Neural progenitor cell (in vitro differentiated cells): ENCODE data around the gene FOXRED1.

ENCODE experiments used
- EZH2 ChIP-seq: fragments of 200-600 bp; sonication (generic); IDR thresholded peaks from 2 replicates; pipeline ENCODE4 v1.6.1; 2017; ENCODE audit warnings: antibody characterized with exemption, mild to moderate bottlenecking, moderate library complexity
- TF ChIP-seq, protein P1 (sequence below): fragments of 200-600 bp; sonication (generic); IDR thresholded peaks from 2 replicates; pipeline ENCODE4 v1.5.1; 2017; ENCODE audit warnings: antibody characterized with exemption, mild to moderate bottlenecking

DNA sequence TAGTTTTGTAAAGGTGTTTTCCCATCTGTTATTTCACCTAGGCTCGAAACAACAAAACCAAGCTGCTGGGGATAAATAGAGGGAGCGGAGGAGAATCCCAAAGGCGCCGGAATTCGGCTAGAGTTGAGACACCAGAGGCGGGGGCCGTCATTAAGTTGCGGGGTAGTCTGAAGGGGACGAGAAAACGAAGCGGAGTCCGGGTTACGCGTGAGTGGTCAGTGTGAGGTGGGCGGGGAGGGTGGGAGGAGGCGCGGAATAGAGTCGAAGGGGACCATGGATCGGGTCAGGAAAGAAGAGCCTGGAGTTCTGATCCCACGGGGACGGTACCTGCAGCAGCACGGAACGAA lies 620 bp upstream of the FOXRED1 start:
- TF ChIP-seq EZH2, result no peak
- TF ChIP-seq, protein P1, sequence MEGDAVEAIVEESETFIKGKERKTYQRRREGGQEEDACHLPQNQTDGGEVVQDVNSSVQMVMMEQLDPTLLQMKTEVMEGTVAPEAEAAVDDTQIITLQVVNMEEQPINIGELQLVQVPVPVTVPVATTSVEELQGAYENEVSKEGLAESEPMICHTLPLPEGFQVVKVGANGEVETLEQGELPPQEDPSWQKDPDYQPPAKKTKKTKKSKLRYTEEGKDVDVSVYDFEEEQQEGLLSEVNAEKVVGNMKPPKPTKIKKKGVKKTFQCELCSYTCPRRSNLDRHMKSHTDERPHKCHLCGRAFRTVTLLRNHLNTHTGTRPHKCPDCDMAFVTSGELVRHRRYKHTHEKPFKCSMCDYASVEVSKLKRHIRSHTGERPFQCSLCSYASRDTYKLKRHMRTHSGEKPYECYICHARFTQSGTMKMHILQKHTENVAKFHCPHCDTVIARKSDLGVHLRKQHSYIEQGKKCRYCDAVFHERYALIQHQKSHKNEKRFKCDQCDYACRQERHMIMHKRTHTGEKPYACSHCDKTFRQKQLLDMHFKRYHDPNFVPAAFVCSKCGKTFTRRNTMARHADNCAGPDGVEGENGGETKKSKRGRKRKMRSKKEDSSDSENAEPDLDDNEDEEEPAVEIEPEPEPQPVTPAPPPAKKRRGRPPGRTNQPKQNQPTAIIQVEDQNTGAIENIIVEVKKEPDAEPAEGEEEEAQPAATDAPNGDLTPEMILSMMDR, result no peak
